Body of pancreas (tissue), 4 donors: ENCODE results near the gene ABCA5. TPM values are rescaled to one million over a fixed set of nuclear protein-coding genes. Genes with fewer than 3 reads are reported as not detected.
"Not testable (repeated sequence)": the region's sequence is repeated elsewhere in the genome, so short reads cannot be mapped to it uniquely, and the experiment has no call there.

Experiments used
- ATAC-seq: fragments of 150-250 bp; one replicate; pipeline ENCODE4 v1.9.1; 2016
- DNase-seq, 4 donors: peaks; one replicate each; pipeline ENCODE4 v3.0.0-alpha.2; 2019
- H3K27ac ChIP-seq, 4 donors: fragments of 200-600 bp; sonication (generic); 1 replicate in 3 of 4; 2 replicates in 1 of 4; pipeline versions ENCODE4 v1.5.1 to v1.6.1; 2016 to 2019; ENCODE audit warnings: mild to moderate bottlenecking in 1 of 4, mixed read lengths in 1 of 4, moderate library complexity in 1 of 4
- H3K27me3 ChIP-seq, 2 donors: fragments of 200-600 bp; sonication (generic); one replicate each; pipeline ENCODE4 v1.6.0; 2016; ENCODE audit warnings: mild to moderate bottlenecking in 1 of 2
- H3K36me3 ChIP-seq, 2 donors: fragments of 200-600 bp; sonication (generic); replicated peaks in 1 of 2; 2 replicates each; pipeline ENCODE4 v1.5.1; 2016; ENCODE audit warnings: low read depth in 2 of 2; ENCODE audit not compliant: insufficient read depth in 1 of 2
- H3K4me1 ChIP-seq: fragments of 200-600 bp; sonication (generic); one replicate; pipeline ENCODE4 v1.6.0; 2016
- H3K4me3 ChIP-seq, 2 donors: fragments of 200-600 bp; sonication (generic); 1 replicate in 1 of 2; 2 replicates in 1 of 2; pipeline ENCODE4 v1.5.1; 2016 to 2019
- H3K9me3 ChIP-seq, 3 donors: fragments of 200-600 bp; sonication (generic); 1 replicate in 2 of 3; 2 replicates in 1 of 3; pipeline ENCODE4 v1.5.1; 2016
- POLR2A ChIP-seq, 3 donors: fragments of 450-650 bp; IDR thresholded peaks; one replicate each; pipeline ENCODE4 v1.6.1; 2016; ENCODE audit warnings: antibody characterized with exemption in 3 of 3, mild to moderate bottlenecking in 2 of 3
- WGBS, 2 donors: methylation state at CpG; one replicate each; pipeline ENCODE4 v1.1.5; 2017; 5-methylcytosine and 5-hydroxymethylcytosine counted together
- intact Hi-C: fragments of 100-400 bp; cut with DNase I; formaldehyde crosslinking; loops from one replicate; pipeline ENCODE4 v1.15.1; 2023
- total RNA-seq, 2 donors: library from RNA; depleted of rRNA; stranded (reverse); fragments of >200 nt; gene quantifications; one replicate each; pipeline ENCODE4 v1.1.0, GENCODE V29; 2016
- TF ChIP-seq, protein P1 (sequence below), 7 experiments: fragments of 450-650 bp in 4 of 7; fragments of 200-600 bp in 3 of 7; sonication (generic) in 3 of 7; IDR thresholded peaks; one replicate each; pipeline ENCODE4 v1.5.1; 2016 to 2019; ENCODE audit warnings: antibody characterized with exemption in 7 of 7

Gene ABCA5
- total RNA-seq, 2 donors from 2014 or later, result 93.4 to 104 TPM

DNA sequence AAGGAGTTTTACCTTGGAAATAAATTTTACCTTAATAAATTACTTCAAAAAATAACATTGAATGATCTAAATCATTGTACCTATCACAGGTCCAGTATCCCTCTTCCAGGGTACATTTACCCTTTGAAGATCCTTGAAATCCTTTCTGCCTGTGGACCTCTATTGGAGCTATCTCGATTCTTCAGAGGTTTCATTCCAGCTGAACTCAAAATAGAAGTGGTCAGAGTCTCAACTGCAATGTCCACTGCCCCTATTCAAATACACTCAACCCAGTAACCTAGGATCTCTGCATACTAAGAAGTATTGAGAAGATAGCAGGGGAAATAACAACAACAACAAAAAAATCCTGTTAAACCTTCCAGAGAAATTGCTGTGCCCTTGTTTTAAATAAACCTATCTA is 9.3 kb downstream of the ABCA5 start:
- DNase-seq, result no peak
- peaks cover 30% of the 10 kb centered on the region for H3K4me1 ChIP-seq
- H3K27me3 ChIP-seq, result no peaks in the 10 kb centered on the region
- H3K4me3 ChIP-seq, result no peak overlapping the region
- ATAC-seq, result no peak
- no peaks in the 10 kb centered on the region for H3K36me3 ChIP-seq
- H3K9me3 ChIP-seq, result no peaks in the 10 kb centered on the region
- 48 to 71% methylated on average over 1 of the region's 1 CpG for WGBS, 2 donors
- intact Hi-C loops, result no loop called here
- TF ChIP-seq, protein P1, sequence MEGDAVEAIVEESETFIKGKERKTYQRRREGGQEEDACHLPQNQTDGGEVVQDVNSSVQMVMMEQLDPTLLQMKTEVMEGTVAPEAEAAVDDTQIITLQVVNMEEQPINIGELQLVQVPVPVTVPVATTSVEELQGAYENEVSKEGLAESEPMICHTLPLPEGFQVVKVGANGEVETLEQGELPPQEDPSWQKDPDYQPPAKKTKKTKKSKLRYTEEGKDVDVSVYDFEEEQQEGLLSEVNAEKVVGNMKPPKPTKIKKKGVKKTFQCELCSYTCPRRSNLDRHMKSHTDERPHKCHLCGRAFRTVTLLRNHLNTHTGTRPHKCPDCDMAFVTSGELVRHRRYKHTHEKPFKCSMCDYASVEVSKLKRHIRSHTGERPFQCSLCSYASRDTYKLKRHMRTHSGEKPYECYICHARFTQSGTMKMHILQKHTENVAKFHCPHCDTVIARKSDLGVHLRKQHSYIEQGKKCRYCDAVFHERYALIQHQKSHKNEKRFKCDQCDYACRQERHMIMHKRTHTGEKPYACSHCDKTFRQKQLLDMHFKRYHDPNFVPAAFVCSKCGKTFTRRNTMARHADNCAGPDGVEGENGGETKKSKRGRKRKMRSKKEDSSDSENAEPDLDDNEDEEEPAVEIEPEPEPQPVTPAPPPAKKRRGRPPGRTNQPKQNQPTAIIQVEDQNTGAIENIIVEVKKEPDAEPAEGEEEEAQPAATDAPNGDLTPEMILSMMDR (IDR thresholded peaks at IDR 0.05), result no peak
- no peak for TF ChIP-seq POLR2A (IDR thresholded peaks at IDR 0.05)
- no peak overlapping the region for H3K27ac ChIP-seq

GRCh38 chr17:69314246-69315065 is 12.5 kb downstream of the ABCA5 start:
- H3K4me1 ChIP-seq, result peaks cover 30% of the 10 kb centered on the region
- H3K27ac ChIP-seq, result no peak overlapping the region
- 27 to 31% methylated on average over 6 of the region's 6 CpGs for WGBS, 2 donors
- H3K4me3 ChIP-seq, result no peak overlapping the region
- ATAC-seq, result no peak
- H3K9me3 ChIP-seq, result no peaks in the 10 kb centered on the region
- intact Hi-C loops, result no loop called here
- H3K27me3 ChIP-seq, result no peaks in the 10 kb centered on the region
- no peak for DNase-seq
- no peak for TF ChIP-seq POLR2A (IDR thresholded peaks at IDR 0.05)
- TF ChIP-seq, protein P1 (IDR thresholded peaks at IDR 0.05), result no peak
- peaks cover 0 to 3% of the 10 kb centered on the region in 2 donors for H3K36me3 ChIP-seq

DNA sequence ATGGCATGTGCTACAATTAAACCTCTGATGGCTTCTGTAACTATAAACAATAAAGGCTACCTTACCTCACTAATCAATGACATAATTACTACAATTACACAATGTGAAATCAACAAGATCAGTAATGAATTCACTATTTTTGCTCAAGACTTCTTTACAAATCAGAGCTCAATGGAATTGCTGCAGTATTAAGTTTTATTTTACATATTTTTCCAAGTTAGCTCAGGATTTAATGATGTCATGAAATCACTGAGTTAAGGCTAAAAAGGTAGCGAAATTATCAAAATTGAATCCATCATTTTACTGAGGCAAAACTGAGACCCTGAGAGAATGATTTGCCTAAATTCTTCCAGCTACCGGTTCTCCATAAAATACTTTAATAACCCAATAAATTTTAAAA is 21.8 kb downstream of the ABCA5 start:
- no peak for ATAC-seq
- intact Hi-C loops, result no loop called here
- H3K9me3 ChIP-seq, result no peaks in the 10 kb centered on the region
- no peak overlapping the region for H3K27ac ChIP-seq
- H3K27me3 ChIP-seq, result no peaks in the 10 kb centered on the region
- DNase-seq, result no peak
- H3K4me3 ChIP-seq, result no peak overlapping the region
- TF ChIP-seq, protein P1 (IDR thresholded peaks at IDR 0.05), result no peak
- no peak for TF ChIP-seq POLR2A (IDR thresholded peaks at IDR 0.05)
- peaks cover 4 to 6% of the 10 kb centered on the region in 2 donors for H3K36me3 ChIP-seq
- WGBS, 2 donors, result 98 to 99% methylated on average over 2 of the region's 2 CpGs
- H3K4me1 ChIP-seq, result no peaks in the 10 kb centered on the region

DNA sequence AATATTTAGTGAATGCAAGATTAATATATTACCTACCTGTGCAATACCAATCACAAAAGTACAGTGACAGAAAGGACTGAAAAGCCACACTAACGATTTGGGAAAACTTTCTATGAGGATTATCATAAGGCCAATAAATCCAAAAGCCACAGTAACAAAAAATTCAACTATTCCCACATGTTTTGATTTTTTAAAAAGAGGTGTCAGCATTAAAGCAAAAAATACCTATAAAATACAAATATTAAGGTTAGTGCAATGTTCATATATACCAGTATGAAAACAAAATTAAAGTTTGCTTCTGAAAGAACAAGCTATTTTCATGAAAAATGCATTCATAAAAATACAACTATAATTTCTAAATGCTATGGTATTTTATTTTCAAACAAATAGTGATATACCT is 24.3 kb downstream of the ABCA5 start:
- 79 to 87% methylated on average over 1 of the region's 1 CpG for WGBS, 2 donors
- H3K36me3 ChIP-seq, result peaks cover 2% of the 10 kb centered on the region in 2 donors
- H3K27me3 ChIP-seq, result no peaks in the 10 kb centered on the region
- H3K9me3 ChIP-seq, result no peaks in the 10 kb centered on the region
- ATAC-seq (no peak), DNase-seq (no peak)
- no peaks in the 10 kb centered on the region for H3K4me1 ChIP-seq
- TF ChIP-seq, protein P1 (IDR thresholded peaks at IDR 0.05), result no peak
- TF ChIP-seq POLR2A (IDR thresholded peaks at IDR 0.05), result no peak
- no peak overlapping the region for H3K27ac ChIP-seq
- intact Hi-C loops, result no loop called here
- H3K4me3 ChIP-seq, result no peak overlapping the region

- no peak for DNase-seq
- Histone ChIP-seq H3K27ac (no peak overlapping the region), H3K4me1 (no peaks in the 10 kb centered on the region), H3K36me3 (peaks cover 2 to 7% of the 10 kb centered on the region in 2 donors), H3K27me3 (no peaks in the 10 kb centered on the region), H3K4me3 (no peak overlapping the region), H3K9me3 (no peaks in the 10 kb centered on the region)
- WGBS, 2 donors, result 95 to 96% methylated on average over 3 of the region's 3 CpGs
- TF ChIP-seq, protein P1 (IDR thresholded peaks at IDR 0.05), result no peak
- no peak for TF ChIP-seq POLR2A (IDR thresholded peaks at IDR 0.05)
- no peak for ATAC-seq
- intact Hi-C loops, result no loop called here
Measured at GRCh38 chr17:69300222-69300621, 26.7 kb downstream of the ABCA5 start.

- H3K4me1 ChIP-seq, H3K27me3 ChIP-seq, H3K9me3 ChIP-seq, intact Hi-C loops, ATAC-seq, H3K27ac ChIP-seq, DNase-seq, H3K4me3 ChIP-seq: not testable (repeated sequence)
- H3K36me3 ChIP-seq, result peaks cover 7 to 11% of the 10 kb centered on the region in 2 donors
- 71 to 82% methylated on average over 2 to 3 of the region's 3 CpGs for WGBS, 2 donors
Measured at GRCh38 chr17:69298120-69298722, 28.7 kb downstream of the ABCA5 start.
